CD4-positive, alpha-beta T cell (primary cell): ENCODE measurements around the gene ADAMTSL2. TPM values are rescaled to one million over a fixed set of nuclear protein-coding genes. Genes with fewer than 3 reads are reported as not detected.

Experiments
- ATAC-seq: fragments of 200-7000 bp; cut with Tn5 transposase; one replicate; pipeline ENCODE4 v1.10.0; 2022; ENCODE audit warnings: mild to moderate bottlenecking; ENCODE audit not compliant: poor library complexity
- CTCF ChIA-PET: fragments of 350-600 bp; sonication (Branson Sonifier 250); formaldehyde crosslinking; loops from one replicate; lab custom pipeline; 2021; ENCODE audit warnings: antibody characterized with exemption, inconsistent platforms; lab: Charles Lee
- POLR2A ChIA-PET: fragments of 350-600 bp; sonication (Branson Sonifier 250); formaldehyde crosslinking; loops from one replicate; lab custom pipeline; 2021; ENCODE audit warnings: antibody characterized with exemption, inconsistent platforms; lab: Charles Lee
- DNase-seq, 14 experiments: peaks; one replicate each; pipeline ENCODE4 v3.0.0-alpha.2; 2013 to 2020; ENCODE audit warnings: mixed read lengths in 2 of 14
- H3K27ac ChIP-seq, 2 donors: one replicate each; pipeline versions ENCODE4 v1.5.1 to v1.7.0; 2013; ENCODE audit warnings: low read length in 2 of 2, low read depth in 1 of 2, mild to moderate bottlenecking in 1 of 2
- H3K27me3 ChIP-seq, 2 experiments: 1 replicate in 1 of 2; 2 replicates in 1 of 2; pipeline versions ENCODE4 v1.6.1 to v1.7.0; 2013; ENCODE audit warnings: low read length in 2 of 2, control low read depth in 1 of 2, mild to moderate bottlenecking in 1 of 2, moderate library complexity in 1 of 2; ENCODE audit not compliant: insufficient read depth in 2 of 2, control insufficient read depth in 1 of 2
- H3K36me3 ChIP-seq: one replicate; pipeline ENCODE4 v1.6.1; 2013; ENCODE audit warnings: low read length, control low read depth; ENCODE audit not compliant: insufficient read depth
- H3K4me1 ChIP-seq: one replicate; pipeline ENCODE4 v1.6.1; 2013; ENCODE audit warnings: low read length, control low read depth; ENCODE audit not compliant: insufficient read depth
- H3K4me3 ChIP-seq: one replicate; pipeline ENCODE4 v1.5.1; 2013; ENCODE audit warnings: mild to moderate bottlenecking, low read length, moderate library complexity
- H3K9me3 ChIP-seq, 2 experiments: 1 replicate in 1 of 2; 2 replicates in 1 of 2; pipeline versions ENCODE4 v1.6.1 to v1.7.0; 2013; ENCODE audit warnings: low read length in 2 of 2, mild to moderate bottlenecking in 2 of 2, control low read depth in 1 of 2, moderate library complexity in 1 of 2; ENCODE audit not compliant: control insufficient read depth in 1 of 2, insufficient read depth in 1 of 2
- H3K27ac Mint-ChIP-seq: one replicate; pipeline ENCODE4 v1.8.0; 2020; ENCODE audit warnings: mixed read lengths
- H3K27me3 Mint-ChIP-seq: one replicate; pipeline ENCODE4 v1.8.0; 2021; ENCODE audit warnings: mixed read lengths
- H3K36me3 Mint-ChIP-seq: one replicate; pipeline ENCODE4 v1.8.0; 2021; ENCODE audit warnings: low read depth, mixed read lengths
- H3K4me1 Mint-ChIP-seq: one replicate; pipeline ENCODE4 v1.8.0; 2021; ENCODE audit warnings: low read depth, mixed read lengths
- H3K4me3 Mint-ChIP-seq: one replicate; pipeline ENCODE4 v1.8.0; 2020; ENCODE audit warnings: mild to moderate bottlenecking, mixed read lengths
- H3K9me3 Mint-ChIP-seq: one replicate; pipeline ENCODE4 v1.8.0; 2020; ENCODE audit warnings: mixed read lengths
- CTCF ChIP-seq: fragments of 200-600 bp; IDR thresholded peaks from one replicate; pipeline ENCODE4 v1.8.0; 2022; ENCODE audit warnings: antibody characterized with exemption, mild to moderate bottlenecking
- intact Hi-C, 2 experiments: fragments of 100-400 bp; cut with DNase I in 1 of 2; cut with micrococcal nuclease in 1 of 2; formaldehyde crosslinking; loops; one replicate each; pipeline versions ENCODE4 v1.15.1 to v1.9.0; 2023 to 2025; cut with DNase I, micrococcal nuclease
- total RNA-seq, 174 experiments: library from RNA in 2 of 174; stranded (reverse) in 2 of 174; gene quantifications; one replicate each; pipeline ENCODE4 v1.2.3 and lab custom pipeline; 2021 to 2026

Gene ADAMTSL2
- total RNA-seq, 2 experiments from 2014 or later: 1.2 to 1.3 TPM

DNA sequence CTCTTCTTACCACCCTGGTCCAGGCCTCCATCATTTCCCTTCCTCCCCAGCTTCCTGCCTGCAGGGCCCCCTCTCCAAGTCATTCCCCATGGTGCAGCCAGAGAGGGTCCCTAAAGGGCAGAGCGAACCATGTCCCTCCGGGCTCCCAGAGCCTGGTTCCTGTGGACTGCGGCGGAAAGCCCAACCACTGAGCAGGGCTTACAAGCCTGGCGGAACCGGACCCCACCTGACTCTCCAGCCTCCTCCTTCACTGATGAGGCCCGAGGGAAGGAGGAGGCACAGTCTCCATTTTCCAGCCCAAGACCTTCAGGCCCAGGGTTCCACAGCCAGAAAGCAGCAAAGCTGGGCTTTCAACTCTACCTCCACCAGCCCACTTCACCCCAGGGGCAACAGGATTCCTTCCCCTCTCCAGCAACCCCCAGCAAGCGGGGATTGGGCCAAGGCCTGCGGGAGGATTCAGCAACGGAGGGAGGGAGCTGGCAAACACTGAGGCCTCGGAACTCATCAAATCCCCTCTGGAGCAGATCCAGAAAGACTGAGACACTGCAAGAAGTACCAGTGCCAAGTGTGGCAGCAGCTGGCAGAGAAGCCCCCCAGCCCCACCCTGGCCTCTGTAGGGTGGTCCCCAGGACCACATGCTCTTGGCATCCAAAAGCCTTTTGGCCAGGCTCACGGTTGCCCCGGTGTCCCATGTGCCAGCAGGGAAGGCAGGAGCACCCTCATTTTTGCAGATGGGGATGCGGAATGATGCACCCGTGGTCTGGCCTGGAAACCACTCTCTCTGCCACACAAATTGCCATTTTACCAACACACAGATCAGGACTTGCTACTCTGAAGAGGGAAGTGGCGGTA lies 71.6 kb downstream of the ADAMTSL2 start:
- peaks cover 8% of the 10 kb centered on the region for H3K4me1 ChIP-seq
- Mint-ChIP-seq H3K27ac (no peak overlapping the region), H3K4me3 (no peak overlapping the region), H3K36me3 (no peaks in the 10 kb centered on the region), H3K4me1 (peaks cover 4% of the 10 kb centered on the region), H3K9me3 (no peaks in the 10 kb centered on the region), H3K27me3 (peaks cover 38% of the 10 kb centered on the region)
- H3K4me3 ChIP-seq: no peak overlapping the region
- TF ChIP-seq CTCF: no peak
- POLR2A ChIA-PET: no interaction called here
- CTCF ChIA-PET: no interaction called here
- DNase-seq: no peak
- no peaks in the 10 kb centered on the region for H3K36me3 ChIP-seq
- no peak for ATAC-seq
- H3K27ac ChIP-seq: no peak overlapping the region
- intact Hi-C loops: loop anchor here in 1 of 2 experiments (2.0 kb wide), 1 partner anchor 389 kb away; no protein-coding TSS in a partner anchor
- H3K27me3 ChIP-seq: peaks cover 21 to 36% of the 10 kb centered on the region in 2 experiments
- H3K9me3 ChIP-seq: peaks cover 0 to 18% of the 10 kb centered on the region in 2 experiments

GRCh38 chr9:133606708-133607025 lies 72.2 kb downstream of the ADAMTSL2 start:
- Histone ChIP-seq H3K27me3 (peaks cover 21 to 38% of the 10 kb centered on the region in 2 experiments), H3K4me3 (no peak overlapping the region), H3K4me1 (peaks cover 8% of the 10 kb centered on the region), H3K36me3 (no peaks in the 10 kb centered on the region), H3K27ac (no peak overlapping the region), H3K9me3 (peaks cover 0 to 18% of the 10 kb centered on the region in 2 experiments)
- ATAC-seq: no peak
- no peak overlapping the region for H3K27ac Mint-ChIP-seq
- intact Hi-C loops: no loop called here
- peaks cover 4% of the 10 kb centered on the region for H3K4me1 Mint-ChIP-seq
- no peaks in the 10 kb centered on the region for H3K36me3 Mint-ChIP-seq
- H3K9me3 Mint-ChIP-seq: no peaks in the 10 kb centered on the region
- no peak for TF ChIP-seq CTCF
- no peak for DNase-seq
- ChIA-PET POLR2A (no interaction called here), CTCF (no interaction called here)
- H3K27me3 Mint-ChIP-seq: peaks cover 44% of the 10 kb centered on the region
- H3K4me3 Mint-ChIP-seq: no peak overlapping the region

- Mint-ChIP-seq H3K4me3 (no peak overlapping the region), H3K36me3 (no peaks in the 10 kb centered on the region), H3K27me3 (peaks cover 51% of the 10 kb centered on the region), H3K9me3 (no peaks in the 10 kb centered on the region), H3K4me1 (peaks cover 4% of the 10 kb centered on the region), H3K27ac (no peak overlapping the region)
- Histone ChIP-seq H3K27ac (no peak overlapping the region), H3K36me3 (no peaks in the 10 kb centered on the region), H3K4me3 (no peak overlapping the region), H3K9me3 (peaks cover 0 to 18% of the 10 kb centered on the region in 2 experiments), H3K27me3 (peaks cover 21 to 38% of the 10 kb centered on the region in 2 experiments), H3K4me1 (peaks cover 8% of the 10 kb centered on the region)
- ChIA-PET POLR2A (no interaction called here), CTCF (no interaction called here)
- intact Hi-C loops: no loop called here
- DNase-seq: no peak
- no peak for ATAC-seq
- TF ChIP-seq CTCF: no peak
These were observed 72.9 kb downstream of the ADAMTSL2 start for GRCh38 chr9:133607381-133607780.
